GM21825 (cell line): ENCODE results near the gene GABARAPL1.
A peak's percentile ranks its signal among the peaks of the same experiment; 100 is the strongest.

Experiments
- ATAC-seq: cut with Tn5 transposase; IDR thresholded peaks from one replicate; pipeline ENCODE4 v1.9.1; 2021; ENCODE audit warnings: mild to moderate bottlenecking, moderate library complexity; ENCODE audit not compliant: unreplicated experiment

GABARAPL1 gene

DNA sequence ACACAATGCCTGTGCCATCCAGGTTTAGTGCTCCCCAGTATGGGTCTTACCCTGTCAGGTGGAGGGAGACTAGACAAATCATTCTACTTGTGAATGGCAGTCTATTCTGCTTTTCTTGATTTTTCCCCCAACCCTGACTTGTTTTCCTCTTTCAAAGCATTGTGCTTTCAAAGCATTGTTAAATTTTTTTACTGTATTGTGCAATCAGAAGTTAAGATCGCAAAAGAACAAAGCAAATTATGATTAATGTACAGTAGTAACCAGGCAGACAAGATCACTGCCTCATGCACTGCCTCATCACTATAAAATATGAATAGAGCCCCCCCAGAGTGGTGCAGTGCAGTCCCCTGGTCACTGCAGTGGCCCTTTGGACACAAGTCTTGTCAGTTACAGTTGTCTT is 14.1 kb downstream of the GABARAPL1 start:
- ATAC-seq: no peak

DNA sequence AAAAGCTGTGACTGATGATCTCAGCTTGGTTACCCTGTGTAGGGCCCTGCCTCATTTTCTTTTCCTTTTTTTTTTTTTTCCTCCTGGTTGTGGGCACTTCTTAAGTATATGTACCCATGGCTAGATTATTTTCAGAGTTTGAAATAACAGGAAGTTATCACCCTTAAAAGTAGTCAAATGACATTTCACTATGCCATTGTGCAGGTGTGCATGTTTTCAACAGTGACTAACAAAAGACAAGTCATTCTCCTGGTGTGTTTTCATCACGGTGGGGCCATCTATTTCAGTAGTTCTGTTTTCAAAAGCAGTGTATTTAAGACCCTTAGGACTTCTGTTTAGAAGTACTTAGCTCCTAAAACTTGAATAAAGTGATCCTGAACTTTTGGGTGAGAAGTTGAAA is 15.0 kb downstream of the GABARAPL1 start:
- no peak for ATAC-seq

DNA sequence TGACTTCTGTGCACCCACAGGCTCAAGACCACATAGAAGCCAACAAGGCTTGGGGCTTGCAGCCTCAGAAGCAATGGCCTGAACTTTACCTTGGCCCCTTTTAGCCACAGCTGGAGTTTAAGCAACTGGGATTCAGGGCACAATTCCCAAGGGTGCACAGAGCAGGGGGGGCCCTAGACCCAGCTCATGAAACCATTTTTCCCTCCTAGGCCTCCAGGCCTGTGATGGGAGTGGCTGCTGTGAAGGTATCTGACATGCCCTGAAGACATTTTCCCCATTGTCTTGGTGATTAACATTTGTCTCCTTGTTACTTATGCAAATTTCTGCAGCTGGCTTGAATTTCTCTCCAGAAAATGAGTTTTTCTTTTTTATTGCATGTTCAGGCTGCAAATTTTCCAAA is 21.9 kb downstream of the GABARAPL1 start:
- ATAC-seq: no peak

DNA sequence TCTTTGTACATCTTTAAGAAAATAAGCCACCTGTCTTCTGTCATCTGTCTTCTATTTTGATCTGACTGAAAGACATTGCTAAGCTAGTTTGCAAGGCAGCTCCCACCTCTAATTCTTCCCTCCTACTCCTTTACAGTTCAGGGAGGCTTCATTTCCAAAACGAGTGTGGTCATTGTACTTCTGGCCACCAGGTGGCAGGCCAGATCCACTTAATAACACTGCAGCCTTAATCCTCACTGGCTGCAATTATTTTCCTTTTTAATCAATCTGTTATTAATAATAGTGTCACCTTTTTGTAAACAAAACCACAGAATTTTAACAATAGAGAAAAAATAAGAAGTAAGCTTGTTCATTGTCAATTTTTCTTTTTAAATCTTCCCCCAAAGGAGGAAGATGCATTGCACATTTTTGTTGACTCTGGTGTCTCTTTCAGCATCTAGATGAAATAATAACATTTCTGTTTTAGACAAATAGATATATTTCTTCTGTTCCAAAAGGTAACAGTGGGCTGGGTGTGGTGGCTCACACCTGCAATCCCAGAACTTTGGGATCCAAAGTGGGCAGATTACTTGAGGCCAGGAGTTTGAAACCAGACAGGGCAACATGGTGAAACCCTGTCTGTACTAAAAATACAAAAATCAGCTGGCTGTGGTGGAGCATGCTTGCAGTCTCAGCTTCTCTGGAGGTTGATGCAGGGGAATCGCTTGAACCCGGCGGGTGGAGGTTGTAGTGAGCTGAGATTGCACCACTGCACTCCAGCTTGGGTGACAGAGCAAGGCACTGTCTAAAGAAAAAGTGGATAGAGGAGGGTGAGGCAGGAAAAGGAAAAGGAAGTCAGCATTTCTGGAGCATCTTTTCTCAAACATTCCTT is 23.3 kb downstream of the GABARAPL1 start:
- no peak for ATAC-seq

DNA sequence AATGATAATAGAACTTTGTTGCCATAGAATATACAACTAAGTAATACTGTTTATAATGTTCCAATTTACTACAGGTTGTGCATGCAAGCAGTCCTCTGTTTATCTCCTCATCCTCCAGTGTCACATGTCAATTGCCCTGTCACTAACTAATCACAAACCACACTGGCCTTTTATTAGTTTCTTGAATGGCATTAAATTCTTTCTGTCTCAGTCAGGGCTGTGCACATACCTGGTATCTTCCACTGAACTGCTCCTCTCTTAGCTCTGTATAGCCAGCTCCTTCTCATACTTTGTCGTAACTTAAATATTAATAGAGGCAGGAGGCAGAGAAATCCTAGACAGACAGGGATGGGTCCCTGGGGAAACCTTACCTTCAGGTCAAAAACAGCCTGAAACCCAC is 24.0 kb downstream of the GABARAPL1 start:
- ATAC-seq: no peak

DNA sequence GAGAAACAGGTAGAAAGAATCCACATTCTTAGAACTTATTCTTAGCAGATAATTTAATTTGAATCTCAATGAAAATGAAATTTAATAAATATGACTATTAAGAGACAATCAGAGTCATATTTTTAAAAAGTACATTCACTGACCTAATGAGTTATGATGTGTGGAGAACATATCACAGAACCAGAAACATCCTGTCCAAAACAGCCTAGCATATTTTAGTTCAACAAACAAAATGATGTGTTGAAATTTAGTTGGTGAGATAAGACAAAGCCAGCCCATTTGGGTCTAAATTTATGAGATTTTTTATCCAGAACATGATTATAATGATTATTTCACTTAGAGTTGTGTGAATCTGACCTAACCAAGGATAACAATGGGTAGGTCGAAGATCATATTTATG is 25.8 kb downstream of the GABARAPL1 start:
- no peak for ATAC-seq

DNA sequence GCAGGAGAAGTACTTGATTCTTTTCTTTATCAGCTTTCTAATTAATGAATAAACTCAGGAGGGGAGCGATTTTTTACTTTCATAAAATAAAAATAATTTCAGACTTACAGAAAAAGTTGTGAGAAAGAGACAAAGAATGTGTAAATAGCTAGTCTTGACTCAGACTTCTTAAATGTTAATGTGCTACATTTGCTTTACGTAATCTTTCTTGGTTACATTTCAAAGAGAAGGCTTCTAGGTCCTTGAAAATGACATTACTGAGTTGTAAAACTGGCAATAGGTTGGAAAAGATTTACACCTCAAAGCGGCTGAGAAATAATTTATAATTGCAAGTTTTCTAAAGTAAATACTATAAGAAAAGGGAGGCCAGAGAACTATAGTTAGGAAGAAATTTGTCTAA is 28.6 kb downstream of the GABARAPL1 start:
- no peak for ATAC-seq

DNA sequence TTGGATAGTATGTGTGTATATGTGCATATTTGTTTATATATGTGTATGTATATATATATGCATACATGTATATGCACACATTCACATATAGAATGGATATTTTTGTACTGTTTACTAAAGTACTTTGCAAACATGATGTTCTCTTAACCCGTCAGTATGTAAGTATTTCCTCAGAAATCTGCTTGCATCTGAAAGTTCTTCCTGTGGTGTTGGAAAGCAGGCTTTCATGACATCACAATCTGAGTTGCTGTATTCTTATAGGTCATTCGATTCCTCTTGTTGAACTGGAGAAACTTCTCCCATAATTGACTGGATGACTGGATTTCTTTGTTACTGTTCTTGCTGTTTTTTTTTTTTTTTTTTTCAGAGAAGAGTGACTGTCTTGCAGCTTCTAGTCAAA is 29.1 kb downstream of the GABARAPL1 start:
- ATAC-seq: no peak

DNA sequence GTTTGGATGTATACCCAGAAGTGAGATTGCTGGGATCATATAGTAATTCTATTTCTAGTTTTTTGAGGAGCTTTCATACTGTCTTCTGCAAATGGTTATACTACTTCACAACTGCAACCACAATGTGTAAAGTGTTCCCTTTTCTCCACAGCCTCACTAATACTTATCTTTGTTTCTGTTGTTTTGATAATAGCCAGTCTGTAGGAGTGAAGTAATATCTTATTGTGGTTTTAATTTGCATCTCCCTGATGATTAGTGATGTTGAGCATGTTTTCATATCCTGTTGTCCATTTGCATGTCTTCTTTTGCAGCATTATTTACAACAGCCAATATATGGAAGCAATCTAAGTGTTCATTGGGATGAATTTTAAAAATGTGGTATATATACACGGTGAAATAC is 29.9 kb downstream of the GABARAPL1 start:
- no peak for ATAC-seq

DNA sequence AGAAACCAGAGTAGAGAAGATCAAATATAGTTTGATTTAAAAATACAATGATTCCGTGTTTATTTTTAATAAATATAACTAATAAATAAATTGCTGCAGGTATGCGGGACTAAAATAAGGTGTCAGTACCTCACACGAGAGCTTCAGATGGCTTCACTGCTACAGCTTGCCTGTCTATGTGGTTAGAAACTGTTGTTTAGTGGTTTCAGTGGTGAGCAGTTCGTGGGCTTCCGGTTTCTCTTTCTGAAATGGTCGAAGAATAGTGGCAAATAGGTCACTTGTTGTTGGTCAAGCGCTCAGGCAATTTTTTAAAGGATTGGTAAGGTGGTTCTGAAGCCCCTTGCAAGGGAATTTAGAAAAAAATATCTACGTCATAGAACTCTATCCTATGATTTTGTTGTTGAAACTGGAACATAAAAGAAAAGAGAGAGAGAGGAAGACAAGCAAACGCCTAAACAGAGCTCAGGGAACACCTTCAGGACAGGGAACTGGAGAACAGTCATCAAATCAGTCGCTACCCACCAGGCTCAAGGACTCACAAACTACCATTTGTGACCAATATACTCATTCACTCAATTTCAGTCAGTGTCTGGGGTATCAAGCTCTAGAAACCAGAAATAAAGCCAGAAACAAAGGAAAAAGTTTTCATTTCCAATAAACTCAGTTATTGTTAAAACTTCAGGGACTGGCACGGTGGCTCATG is 31.3 kb downstream of the GABARAPL1 start:
- ATAC-seq: peak; percentile 68

DNA sequence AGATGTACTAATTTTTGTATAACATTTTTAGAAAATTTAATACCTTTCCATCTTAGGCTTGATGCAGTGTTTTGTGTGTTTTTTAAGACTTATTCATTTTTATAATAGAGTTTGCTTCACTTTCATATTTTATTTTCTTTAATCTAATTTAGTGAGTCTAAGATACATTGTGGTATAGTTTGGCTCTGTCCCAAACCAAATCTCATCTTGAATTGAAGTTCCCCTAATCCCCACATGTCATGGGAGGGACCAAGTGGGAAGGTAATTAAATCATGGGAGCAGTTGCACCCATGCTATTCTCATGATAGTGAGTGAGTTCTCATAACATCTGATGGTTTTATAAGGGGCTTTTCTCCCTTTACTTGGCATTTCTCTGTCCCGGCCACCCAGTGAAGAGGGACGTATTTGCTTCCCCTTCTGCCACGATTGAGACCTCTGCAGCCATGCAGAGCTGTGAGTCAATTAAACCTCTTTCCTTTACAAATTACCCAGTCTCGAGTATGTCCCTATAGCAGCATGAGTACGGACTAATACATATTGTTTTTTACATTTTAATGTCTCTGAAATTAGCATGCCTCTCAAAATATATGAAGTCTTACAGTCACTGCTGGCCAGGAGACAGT is 34.9 kb downstream of the GABARAPL1 start:
- ATAC-seq: no peak

DNA sequence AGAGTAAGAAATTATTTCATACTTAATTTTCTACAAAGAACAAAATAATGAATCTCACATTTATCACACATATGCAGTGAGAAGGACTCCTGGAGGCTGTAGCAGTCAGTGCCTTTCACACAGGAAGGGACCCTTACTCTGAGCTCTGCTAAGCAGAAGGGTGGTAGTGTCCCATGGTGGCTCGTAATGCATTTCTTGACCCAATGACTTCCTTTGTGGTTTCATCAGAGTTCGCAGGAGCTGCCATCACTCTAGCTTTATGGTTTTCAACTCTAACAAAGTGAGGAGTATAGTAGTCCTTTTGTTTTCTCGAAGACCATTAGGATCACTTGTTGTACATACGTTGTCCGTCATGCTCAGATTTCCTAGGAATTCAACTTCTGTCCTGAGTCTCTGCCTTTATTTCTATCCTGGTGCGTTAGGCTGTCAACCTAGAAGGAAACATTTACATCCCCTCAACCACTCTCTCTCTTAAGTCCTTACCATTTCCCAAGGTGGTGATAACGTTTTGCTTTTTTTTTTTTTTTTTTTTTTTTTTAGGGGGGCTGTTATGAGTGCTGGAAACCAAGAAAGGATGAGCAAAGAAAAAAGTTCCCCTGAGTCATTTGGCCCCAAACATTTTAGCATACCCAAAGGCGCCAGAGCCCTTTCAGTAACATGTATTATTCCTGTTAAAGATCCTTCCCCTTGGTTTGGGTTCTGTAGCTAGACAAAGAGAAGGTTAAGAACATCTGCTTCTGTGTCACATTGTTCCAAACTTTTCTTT is 37.2 kb downstream of the GABARAPL1 start:
- ATAC-seq: no peak

DNA sequence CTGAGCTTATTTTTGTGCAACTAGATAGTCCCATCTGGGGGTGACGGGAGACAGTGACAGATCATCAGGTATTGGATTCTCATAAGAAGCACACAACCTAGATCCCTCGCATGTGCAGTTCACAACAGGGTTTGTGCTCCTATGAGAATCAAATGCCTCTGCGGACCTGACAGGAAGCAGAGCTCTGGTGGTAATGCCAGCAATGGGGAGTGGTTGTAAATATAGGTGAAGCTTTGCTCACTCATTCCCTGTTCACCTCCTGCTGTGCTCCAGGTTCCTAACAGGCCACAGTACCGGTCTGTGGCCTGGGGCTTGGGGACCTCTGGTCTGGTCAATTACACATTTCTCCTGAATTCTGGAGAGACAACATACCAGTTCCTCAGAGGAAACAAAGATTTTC is 39.0 kb downstream of the GABARAPL1 start:
- ATAC-seq: no peak

DNA sequence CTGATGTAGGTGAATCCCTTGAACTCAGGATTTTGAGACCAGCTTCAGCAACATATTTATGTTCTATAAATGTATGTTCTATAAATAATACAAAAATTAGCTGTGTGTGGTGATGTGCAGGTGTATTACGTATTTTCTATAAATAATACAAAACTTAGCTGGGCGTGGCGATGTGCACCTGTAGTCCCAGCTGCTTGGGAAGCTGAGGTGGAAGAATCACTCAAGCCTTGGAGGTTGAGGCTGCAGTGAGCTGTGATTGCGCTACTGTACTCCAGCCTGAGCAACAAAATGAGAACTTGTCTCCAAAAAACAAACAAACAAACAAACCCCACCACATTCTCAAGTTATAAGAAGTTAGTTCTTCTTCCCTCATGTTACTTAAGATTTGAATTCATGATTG is 39.5 kb downstream of the GABARAPL1 start:
- ATAC-seq: no peak

DNA sequence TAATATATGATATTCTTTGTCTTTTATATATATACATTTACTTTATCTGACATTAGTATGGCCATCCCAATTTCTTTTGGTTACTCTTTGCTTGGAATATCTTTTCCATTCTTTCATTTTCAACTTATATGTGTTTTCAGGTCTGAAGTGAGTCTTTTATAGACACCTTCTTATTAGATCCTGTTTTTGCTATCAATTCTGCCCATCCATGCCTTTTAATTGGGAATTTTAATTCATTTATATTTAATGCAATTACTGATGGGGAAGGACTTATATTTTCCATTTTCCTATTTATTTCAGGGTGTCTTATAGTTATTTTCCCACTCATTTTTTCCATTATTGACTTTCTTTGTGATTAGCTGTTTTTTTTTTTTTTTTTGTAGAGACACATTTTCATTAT is 43.4 kb downstream of the GABARAPL1 start:
- ATAC-seq: no peak

DNA sequence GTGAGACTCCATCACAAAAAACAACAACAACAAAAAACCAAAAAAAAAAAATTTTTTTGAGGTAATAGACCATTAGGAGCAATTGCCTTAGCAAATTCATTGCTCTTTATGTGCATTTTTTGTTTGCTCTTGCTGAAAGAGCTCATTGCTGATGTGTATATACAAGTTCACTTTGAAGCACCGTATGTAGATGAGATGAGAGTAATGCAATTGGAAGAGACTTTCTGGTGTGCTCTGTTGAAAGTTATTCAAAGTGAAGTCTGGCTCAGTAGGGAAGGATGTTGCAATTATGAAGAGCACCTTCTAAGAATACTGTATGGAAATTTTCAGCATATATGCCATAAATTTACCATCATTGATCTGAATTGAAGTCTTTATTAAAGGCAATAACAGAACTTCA is 48.2 kb downstream of the GABARAPL1 start:
- ATAC-seq: no peak

DNA sequence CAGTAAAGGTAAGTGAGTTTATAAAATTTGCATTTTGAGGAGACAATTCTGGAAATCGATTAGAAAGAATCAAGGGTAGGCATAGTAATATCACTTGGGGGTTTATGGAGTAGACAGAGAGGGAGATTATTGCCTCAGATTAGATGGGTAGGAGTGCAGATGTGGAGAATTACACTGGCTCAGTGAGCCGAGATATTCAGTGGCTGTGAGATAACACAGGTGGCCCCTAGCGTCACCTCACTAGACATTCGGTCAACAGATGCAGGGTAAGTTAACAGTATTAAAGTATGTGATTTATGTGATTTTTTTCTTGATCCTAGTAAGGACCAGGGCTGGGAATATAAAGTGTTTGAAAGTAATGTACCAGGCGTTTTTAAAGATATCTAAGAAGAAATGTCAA is 55.4 kb downstream of the GABARAPL1 start:
- ATAC-seq: no peak

DNA sequence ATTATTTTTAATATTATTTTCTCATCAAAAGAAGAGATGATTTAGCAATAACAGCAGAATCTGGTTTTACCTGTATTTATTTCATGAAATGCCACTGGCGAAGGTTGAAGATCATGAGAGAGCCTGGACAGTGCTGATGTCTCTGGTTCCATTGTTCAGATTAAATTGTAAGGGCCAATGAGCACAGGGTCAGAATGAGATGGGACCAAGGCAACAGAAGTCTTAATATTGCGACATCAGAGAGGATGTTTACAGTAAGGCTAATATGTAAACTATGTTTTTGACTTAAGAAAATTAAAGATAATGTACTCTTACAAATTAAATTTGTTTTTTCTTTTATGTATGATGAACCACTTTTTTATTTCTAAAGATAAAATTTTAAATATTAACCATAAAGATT is 59.8 kb downstream of the GABARAPL1 start:
- no peak for ATAC-seq
